ENCODE measurements around the gene CENPT.

Gene CENPT

DNA sequence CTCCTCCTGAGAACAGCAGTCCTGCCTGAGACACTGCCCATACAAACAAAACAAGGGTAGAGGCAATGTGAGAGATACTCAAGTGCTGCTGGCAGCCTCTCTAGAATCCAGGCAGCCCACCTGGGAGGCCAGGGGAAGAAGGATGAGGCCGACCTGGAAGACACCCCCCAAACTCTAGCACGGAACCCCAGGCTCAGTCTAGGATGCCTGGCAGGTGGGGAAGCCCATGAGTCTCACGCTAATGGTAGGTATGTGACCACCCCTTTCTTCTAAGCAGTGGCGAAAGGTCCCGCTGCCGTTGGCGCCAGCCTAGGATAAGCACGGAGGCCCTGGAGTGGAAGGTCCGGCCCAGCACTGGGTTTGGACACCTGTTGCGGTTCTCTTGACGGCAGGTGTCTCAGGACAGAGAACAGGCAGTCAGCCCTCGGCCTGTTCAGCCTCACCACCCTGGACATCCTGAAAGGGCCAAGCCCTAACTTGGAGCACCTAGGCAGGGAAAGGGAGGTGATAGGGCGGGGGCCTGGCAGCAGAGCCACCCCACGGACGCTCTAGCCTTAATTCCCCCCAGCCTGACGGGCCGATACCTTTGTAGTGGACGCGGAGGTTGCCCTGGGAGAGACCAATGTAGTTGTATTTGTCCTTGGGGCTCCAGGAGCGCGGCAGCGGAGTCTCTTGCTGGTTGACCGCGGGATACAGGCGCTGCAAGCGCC lies 41.6 kb downstream of the CENPT start:
- DNase-seq (ENCODE audit: low read depth), result no peak
- peak overlapping the region; percentile 89 for H3K4me3 ChIP-seq (ENCODE audit: control insufficient read depth, low read depth, low read length)
- no peak for TF ChIP-seq CTCF (IDR thresholded peaks at IDR 0.05; ENCODE audit: control insufficient read depth, insufficient read depth, low read depth, low read length, missing control alignments)

DNA sequence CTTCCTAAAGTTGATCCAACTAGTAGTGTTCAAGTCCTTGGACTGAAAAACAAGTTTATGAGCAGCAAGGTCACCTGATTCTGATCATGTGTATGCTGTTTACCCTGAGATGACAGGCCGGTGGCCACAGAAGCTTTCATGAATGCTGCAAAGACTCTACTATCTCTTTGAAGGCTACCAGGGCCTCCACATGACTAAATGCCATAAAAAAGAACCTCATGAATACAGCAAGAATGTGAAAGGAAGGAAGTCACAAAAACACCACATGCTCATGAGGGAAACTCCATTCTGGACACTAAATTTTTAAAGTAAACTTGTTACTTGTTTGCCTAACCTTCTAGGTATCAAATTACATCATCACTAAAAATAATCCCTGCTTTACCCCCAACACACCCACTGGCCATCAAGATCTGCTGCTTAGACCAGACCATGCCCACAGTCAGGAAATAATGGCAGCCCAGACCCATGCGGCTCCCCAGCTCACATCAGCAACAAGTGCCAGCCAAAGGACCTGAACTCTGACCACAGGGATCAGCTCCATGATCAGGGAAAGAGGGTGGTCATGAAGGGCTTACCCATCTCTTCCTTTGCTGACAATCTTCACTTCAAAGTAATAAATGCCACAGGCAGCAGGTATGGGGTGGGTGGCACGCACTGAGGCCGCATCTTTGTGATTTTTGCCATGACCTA lies 42.5 kb downstream of the CENPT start:
- no peak for TF ChIP-seq CTCF (IDR thresholded peaks at IDR 0.05; ENCODE audit: control insufficient read depth, insufficient read depth, low read depth, low read length, missing control alignments)
- no peak for DNase-seq (ENCODE audit: low read depth)
- peak overlapping the region; percentile 89 for H3K4me3 ChIP-seq (ENCODE audit: control insufficient read depth, low read depth, low read length)

GRCh38 chr16:67803894-67804293 lies 43.6 kb downstream of the CENPT start:
- no peak for DNase-seq (ENCODE audit: low read depth)
- H3K4me3 ChIP-seq (ENCODE audit: control insufficient read depth, low read depth, low read length), result no peak overlapping the region
- no peak for TF ChIP-seq CTCF (IDR thresholded peaks at IDR 0.05; ENCODE audit: control insufficient read depth, insufficient read depth, low read depth, low read length, missing control alignments)

DNA sequence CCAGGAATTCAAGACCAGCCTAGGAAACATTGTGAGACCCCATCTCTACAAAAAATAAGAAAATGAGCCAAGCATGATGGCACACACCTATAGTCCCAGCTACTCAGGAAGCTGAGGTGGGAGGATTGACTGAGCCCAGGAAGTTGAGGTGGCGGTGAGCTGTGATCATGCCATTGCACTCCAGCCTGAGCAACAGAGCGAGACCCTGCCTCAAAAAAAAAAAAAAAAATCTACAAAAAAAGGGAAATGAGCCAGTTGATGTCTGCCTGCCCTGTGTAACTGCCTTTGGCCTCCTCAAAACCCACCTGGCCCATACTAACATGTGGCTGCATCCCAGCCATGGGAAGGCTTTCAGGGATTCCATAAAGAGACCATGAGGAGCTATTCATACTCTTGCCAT lies 45.6 kb downstream of the CENPT start:
- H3K4me3 ChIP-seq (ENCODE audit: control insufficient read depth, low read depth, low read length), result no peak overlapping the region
- DNase-seq (ENCODE audit: low read depth), result no peak
- TF ChIP-seq CTCF (IDR thresholded peaks at IDR 0.05; ENCODE audit: control insufficient read depth, insufficient read depth, low read depth, low read length, missing control alignments), result no peak

DNA sequence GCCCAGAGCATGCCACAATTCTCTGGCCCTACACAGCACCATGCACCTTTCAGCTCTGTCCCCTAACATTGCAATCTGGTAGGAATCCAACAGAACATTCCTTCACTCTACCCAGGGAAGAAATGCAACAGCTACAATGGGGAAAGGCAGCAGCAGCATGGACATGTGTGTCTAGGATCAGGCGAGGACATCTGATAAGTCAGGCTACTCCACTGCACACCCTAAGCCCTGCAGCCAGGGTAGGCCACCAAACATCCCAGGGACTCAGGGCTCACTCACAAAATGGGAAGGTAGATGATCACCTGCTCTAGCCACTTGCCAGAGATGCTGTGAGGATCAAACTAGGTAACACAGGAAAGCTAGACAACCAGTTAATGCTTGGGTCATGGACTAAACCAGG lies 46.3 kb downstream of the CENPT start:
- no peak for DNase-seq (ENCODE audit: low read depth)
- TF ChIP-seq CTCF (IDR thresholded peaks at IDR 0.05; ENCODE audit: control insufficient read depth, insufficient read depth, low read depth, low read length, missing control alignments), result no peak
- H3K4me3 ChIP-seq (ENCODE audit: control insufficient read depth, low read depth, low read length), result no peak overlapping the region

GRCh38 chr16:67800338-67800926 lies 47.1 kb downstream of the CENPT start:
- no peak overlapping the region for H3K4me3 ChIP-seq (ENCODE audit: control insufficient read depth, low read depth, low read length)
- DNase-seq (ENCODE audit: low read depth), result no peak
- no peak for TF ChIP-seq CTCF (IDR thresholded peaks at IDR 0.05; ENCODE audit: control insufficient read depth, insufficient read depth, low read depth, low read length, missing control alignments)

Data from AG09309 (cell line).